ENCODE measurements around the gene CPT1B. TPM values are rescaled to one million over a fixed set of nuclear protein-coding genes. Genes with fewer than 3 reads are reported as not detected.

CPT1B gene
- total RNA-seq, 2 experiments from 2014 or later, result 59.1 to 68.3 TPM

GRCh38 chr22:50625568-50626313 is 47.5 kb upstream of the CPT1B start:
- H3K4me1 ChIP-seq (ENCODE audit: insufficient read depth, low read length), result peaks cover 52% of the 10 kb centered on the region
- H3K9me3 ChIP-seq (ENCODE audit: control insufficient read depth in 1 of 2, insufficient read depth in 1 of 2, low read length in 2 of 2), result no peaks in the 10 kb centered on the region
- H3K36me3 ChIP-seq (ENCODE audit: insufficient read depth, low read length), result peaks cover 13% of the 10 kb centered on the region
- DNase-seq (peak in 1 of 14 experiments; percentile 41), ATAC-seq (ENCODE audit: poor library complexity) (no peak)
- Mint-ChIP-seq H3K27me3 (no peaks in the 10 kb centered on the region), H3K36me3 (ENCODE audit: low read depth) (peaks cover 30% of the 10 kb centered on the region), H3K4me1 (ENCODE audit: low read depth) (peaks cover 47% of the 10 kb centered on the region), H3K4me3 (peak overlapping the region; percentile 62), H3K27ac (no peak overlapping the region), H3K9me3 (no peaks in the 10 kb centered on the region)
- no peak overlapping the region for H3K4me3 ChIP-seq (ENCODE audit: low read length)
- ChIA-PET POLR2A (no interaction called here), CTCF (interaction anchor here (2.7 kb wide), 1 partner anchor 100 kb away, joined by 9 read pairs; the partner anchor contains the start of gene SCO2)
- TF ChIP-seq CTCF (IDR thresholded peaks at IDR 0.05), result no peak
- no peak overlapping the region for H3K27ac ChIP-seq (ENCODE audit: low read depth in 1 of 2, low read length in 2 of 2)
- intact Hi-C loops (cut with DNase I, micrococcal nuclease), result no loop called here
- H3K27me3 ChIP-seq (ENCODE audit: control insufficient read depth in 1 of 2, insufficient read depth in 2 of 2, low read length in 2 of 2), result no peaks in the 10 kb centered on the region

- Mint-ChIP-seq H3K36me3 (ENCODE audit: low read depth) (peaks cover 30% of the 10 kb centered on the region), H3K27me3 (no peaks in the 10 kb centered on the region), H3K9me3 (no peaks in the 10 kb centered on the region), H3K4me3 (peak overlapping the region; percentile 74), H3K27ac (peak overlapping the region; percentile 38), H3K4me1 (ENCODE audit: low read depth) (peaks cover 51% of the 10 kb centered on the region)
- no peak overlapping the region for H3K4me3 ChIP-seq (ENCODE audit: low read length)
- no peaks in the 10 kb centered on the region for H3K9me3 ChIP-seq (ENCODE audit: control insufficient read depth in 1 of 2, insufficient read depth in 1 of 2, low read length in 2 of 2)
- ChIA-PET CTCF (no interaction called here), POLR2A (no interaction called here)
- intact Hi-C loops (cut with DNase I, micrococcal nuclease), result no loop called here
- H3K27ac ChIP-seq (ENCODE audit: low read depth in 1 of 2, low read length in 2 of 2), result no peak overlapping the region
- ATAC-seq (ENCODE audit: poor library complexity) (no peak), DNase-seq (no peak)
- peaks cover 58% of the 10 kb centered on the region for H3K4me1 ChIP-seq (ENCODE audit: insufficient read depth, low read length)
- no peak for TF ChIP-seq CTCF (IDR thresholded peaks at IDR 0.05)
- H3K27me3 ChIP-seq (ENCODE audit: control insufficient read depth in 1 of 2, insufficient read depth in 2 of 2, low read length in 2 of 2), result no peaks in the 10 kb centered on the region
- H3K36me3 ChIP-seq (ENCODE audit: insufficient read depth, low read length), result peaks cover 13% of the 10 kb centered on the region
These were observed 46.9 kb upstream of the CPT1B start for GRCh38 chr22:50625131-50625567.

- H3K4me1 ChIP-seq (ENCODE audit: insufficient read depth, low read length), result peaks cover 64% of the 10 kb centered on the region
- POLR2A ChIA-PET, result no interaction called here
These were observed 46.3 kb upstream of the CPT1B start for GRCh38 chr22:50624347-50625130.

More at GRCh38 chr22:50624347-50625130, 46.3 kb upstream of the CPT1B start:
- Mint-ChIP-seq H3K27me3 (no peaks in the 10 kb centered on the region), H3K36me3 (ENCODE audit: low read depth) (peaks cover 30% of the 10 kb centered on the region), H3K4me1 (ENCODE audit: low read depth) (peaks cover 47% of the 10 kb centered on the region), H3K27ac (peak overlapping the region; percentile 38), H3K9me3 (no peaks in the 10 kb centered on the region), H3K4me3 (peak overlapping the region; percentile 74)
- CTCF ChIA-PET, result no interaction called here
- no peaks in the 10 kb centered on the region for H3K27me3 ChIP-seq (ENCODE audit: control insufficient read depth in 1 of 2, insufficient read depth in 2 of 2, low read length in 2 of 2)
- no peak overlapping the region for H3K27ac ChIP-seq (ENCODE audit: low read depth in 1 of 2, low read length in 2 of 2)
- intact Hi-C loops (cut with DNase I, micrococcal nuclease), result loop anchor here in 1 of 2 experiments (5.0 kb wide), 5 partner anchors 68 to 477 kb away; partner anchors contain the start of genes LMF2, NCAPH2, PPP6R2 and SCO2
- no peak for TF ChIP-seq CTCF (IDR thresholded peaks at IDR 0.05)
- ATAC-seq (ENCODE audit: poor library complexity), result no peak
- H3K36me3 ChIP-seq (ENCODE audit: insufficient read depth, low read length), result peaks cover 13% of the 10 kb centered on the region
- H3K4me3 ChIP-seq (ENCODE audit: low read length), result no peak overlapping the region
- peak in 1 of 14 experiments; percentile 8 for DNase-seq
- H3K9me3 ChIP-seq (ENCODE audit: control insufficient read depth in 1 of 2, insufficient read depth in 1 of 2, low read length in 2 of 2), result no peaks in the 10 kb centered on the region

Measured in CD4-positive, alpha-beta T cell (primary cell).